ENCODE measurements around the gene UHMK1. TPM values are rescaled to one million over a fixed set of nuclear protein-coding genes. Genes with fewer than 3 reads are reported as not detected.

The UHMK1 gene
- total RNA-seq, 1 experiment from 2014 or later, result 15.8 TPM

DNA sequence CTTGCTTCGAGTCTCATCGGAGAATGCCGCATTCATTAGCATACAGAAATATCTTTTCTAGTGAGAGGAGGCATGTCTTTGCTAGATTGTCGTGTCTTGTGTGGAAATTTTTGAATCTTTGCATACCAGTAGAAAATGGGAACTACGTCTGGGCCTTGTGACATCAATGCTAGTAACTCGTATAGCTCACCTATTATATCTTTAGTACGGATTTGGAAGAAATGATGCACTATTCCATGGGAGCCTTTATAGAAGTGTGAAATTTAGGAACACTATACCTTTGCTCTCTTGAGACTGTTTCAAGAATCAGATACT, 835 bp downstream of the UHMK1 start:
- Histone ChIP-seq H3K23ac (ENCODE audit: insufficient read length, low read depth, low read length) (no peak overlapping the region), H3K79me2 (ENCODE audit: insufficient read depth, low read length) (peaks cover 11% of the 10 kb centered on the region; the same call in 1 of the 2 replicates), H4K8ac (replicated peaks; ENCODE audit: insufficient read length, low read depth, low read length) (no peak overlapping the region), H2AK5ac (ENCODE audit: insufficient read length, low read length) (no peak overlapping the region), H4K20me1 (ENCODE audit: control insufficient read depth, insufficient read depth, insufficient read length) (no peaks in the 10 kb centered on the region), H3K9ac (ENCODE audit: extremely low read depth, insufficient read length, low read length) (peak overlapping the region; percentile 95), H4K91ac (ENCODE audit: insufficient read length, low read depth, low read length) (no peak overlapping the region), H2BK20ac (ENCODE audit: low read depth, low read length, poor library complexity, severe bottlenecking) (no peak overlapping the region), H3K56ac (ENCODE audit: insufficient read length, low read depth, low read length) (no peak overlapping the region), H3K23me2 (ENCODE audit: insufficient read length, low read depth, low read length, poor library complexity, severe bottlenecking) (peaks cover 3% of the 10 kb centered on the region), H2BK15ac (ENCODE audit: low read depth, low read length) (no peak overlapping the region), H2BK12ac (ENCODE audit: insufficient read length, low read depth, low read length) (no peak overlapping the region), H3K79me1 (ENCODE audit: insufficient read depth, low read depth, low read length, poor library complexity, severe bottlenecking) (peaks cover 3% of the 10 kb centered on the region), H2BK5ac (ENCODE audit: insufficient read length, low read length) (no peak overlapping the region), H3K4ac (ENCODE audit: low read depth, low read length) (no peak overlapping the region), H3K18ac (ENCODE audit: insufficient read length, low read depth, low read length) (no peak overlapping the region), H4K5ac (ENCODE audit: insufficient read length, low read depth, low read length) (no peak overlapping the region), H3T11ph (ENCODE audit: low read length) (no peak overlapping the region), H2BK120ac (ENCODE audit: low read depth, low read length, poor library complexity, severe bottlenecking) (no peak overlapping the region), H3K9me3 (ENCODE audit: control insufficient read depth, low read depth, low read length) (no peaks in the 10 kb centered on the region), H3K14ac (ENCODE audit: insufficient read depth, low read length) (no peak overlapping the region), H2AFZ (ENCODE audit: low read length) (no peak overlapping the region), H3K4me2 (ENCODE audit: insufficient read depth, insufficient read length, low read length) (peak overlapping the region; percentile 97), H3K27ac (ENCODE audit: insufficient read length, low read depth, low read length) (no peak overlapping the region), H3K4me1 (ENCODE audit: insufficient read depth, low read length) (no peaks in the 10 kb centered on the region; the same call in 1 of the 2 replicates), H3K27me3 (ENCODE audit: insufficient read depth, low read length) (no peaks in the 10 kb centered on the region)
- Mint-ChIP-seq H3K9me3 (peaks cover 2% of the 10 kb centered on the region in 2 experiments; a peak in 1 of 5 replicates), H3K27me3 (ENCODE audit: low read depth) (no peaks in the 10 kb centered on the region; the same call in 1 of the 2 replicates), H3K36me3 (ENCODE audit: insufficient read depth in 1 of 3, low read depth in 3 of 3) (peaks cover 18 to 32% (median 24%) of the 10 kb centered on the region in 3 experiments; a peak in 6 of 7 replicates), H3K4me1 (peaks cover 18 to 24% of the 10 kb centered on the region in 2 experiments), H3K4me3 (peak overlapping the region; percentile 85 to 90), H3K27ac (peak overlapping the region in 1 of 3 experiments; percentile 42; a peak in 1 of 7 replicates)
- TF ChIP-seq, protein P1, sequence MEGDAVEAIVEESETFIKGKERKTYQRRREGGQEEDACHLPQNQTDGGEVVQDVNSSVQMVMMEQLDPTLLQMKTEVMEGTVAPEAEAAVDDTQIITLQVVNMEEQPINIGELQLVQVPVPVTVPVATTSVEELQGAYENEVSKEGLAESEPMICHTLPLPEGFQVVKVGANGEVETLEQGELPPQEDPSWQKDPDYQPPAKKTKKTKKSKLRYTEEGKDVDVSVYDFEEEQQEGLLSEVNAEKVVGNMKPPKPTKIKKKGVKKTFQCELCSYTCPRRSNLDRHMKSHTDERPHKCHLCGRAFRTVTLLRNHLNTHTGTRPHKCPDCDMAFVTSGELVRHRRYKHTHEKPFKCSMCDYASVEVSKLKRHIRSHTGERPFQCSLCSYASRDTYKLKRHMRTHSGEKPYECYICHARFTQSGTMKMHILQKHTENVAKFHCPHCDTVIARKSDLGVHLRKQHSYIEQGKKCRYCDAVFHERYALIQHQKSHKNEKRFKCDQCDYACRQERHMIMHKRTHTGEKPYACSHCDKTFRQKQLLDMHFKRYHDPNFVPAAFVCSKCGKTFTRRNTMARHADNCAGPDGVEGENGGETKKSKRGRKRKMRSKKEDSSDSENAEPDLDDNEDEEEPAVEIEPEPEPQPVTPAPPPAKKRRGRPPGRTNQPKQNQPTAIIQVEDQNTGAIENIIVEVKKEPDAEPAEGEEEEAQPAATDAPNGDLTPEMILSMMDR (conservative IDR thresholded peaks at IDR 0.05), result no peak
- WGBS (ENCODE audit: extremely low coverage, insufficient read length, low lambda C conversion rate), result no CpG with 5 or more reads among the region's 7 CpGs
- DNase-seq, result no peak

All from H9 (cell line).